NCI-H774 (cell line): ENCODE data around the gene S1PR4.
"Not testable (repeated sequence)": the region's sequence is repeated elsewhere in the genome, so short reads cannot be mapped to it uniquely, and the experiment has no call there.

ENCODE experiments used
- DNase-seq: peaks from one replicate; lab custom pipeline; 2025; lab: John Stamatoyannopoulos, UW

Gene S1PR4

GRCh38 chr19:3196064-3196932 lies 17.7 kb downstream of the S1PR4 start:
- no peak for DNase-seq

GRCh38 chr19:3196933-3197205 lies 18.3 kb downstream of the S1PR4 start:
- no peak for DNase-seq

- no peak for DNase-seq
Measured at GRCh38 chr19:3198901-3199700, 20.5 kb downstream of the S1PR4 start.

- DNase-seq: no peak
Measured at GRCh38 chr19:3201072-3201700, 22.6 kb downstream of the S1PR4 start.

- no peak for DNase-seq
Measured at GRCh38 chr19:3201911-3202310, 23.3 kb downstream of the S1PR4 start.

- DNase-seq: no peak
Measured at GRCh38 chr19:3202346-3202745, 23.8 kb downstream of the S1PR4 start.

GRCh38 chr19:3202895-3203294 lies 24.3 kb downstream of the S1PR4 start:
- DNase-seq: not testable (repeated sequence)

- no peak for DNase-seq
Measured at GRCh38 chr19:3203805-3204645, 25.5 kb downstream of the S1PR4 start.

GRCh38 chr19:3204646-3205275 lies 26.2 kb downstream of the S1PR4 start:
- no peak for DNase-seq

GRCh38 chr19:3206216-3206953 lies 27.8 kb downstream of the S1PR4 start:
- DNase-seq: no peak

GRCh38 chr19:3207461-3208242 lies 29.1 kb downstream of the S1PR4 start:
- no peak for DNase-seq

- no peak for DNase-seq
Measured at GRCh38 chr19:3208317-3209207, 30.0 kb downstream of the S1PR4 start.

GRCh38 chr19:3210347-3211017 lies 31.9 kb downstream of the S1PR4 start:
- DNase-seq: no peak

- no peak for DNase-seq
Measured at GRCh38 chr19:3211191-3211590, 32.6 kb downstream of the S1PR4 start.

- no peak for DNase-seq
Measured at GRCh38 chr19:3213159-3213558, 34.6 kb downstream of the S1PR4 start.

- DNase-seq: no peak
Measured at GRCh38 chr19:3216874-3217273, 38.3 kb downstream of the S1PR4 start.

- no peak for DNase-seq
Measured at GRCh38 chr19:3220576-3220975, 42.0 kb downstream of the S1PR4 start.

GRCh38 chr19:3221576-3221975 lies 43.0 kb downstream of the S1PR4 start:
- DNase-seq: not testable (repeated sequence)
